Measurements from ENCODE around the gene ATP8B1.

- no peak for TF ChIP-seq CTCF (IDR thresholded peaks at IDR 0.05; ENCODE audit: low read depth, low read length)
- TF ChIP-seq POLR2A (IDR thresholded peaks at IDR 0.05; ENCODE audit: extremely low read depth, insufficient read length), result no peak
- TF ChIP-seq MAX (IDR thresholded peaks at IDR 0.05; ENCODE audit: low read depth, low read length), result no peak
These were observed 147.4 kb downstream of the ATP8B1 start for GRCh38 chr18:57655740-57656139.

All from NB4 (cell line).